H1 (cell line): ENCODE data around the gene TMEM255A.

Experiments
- CEBPB ChIP-seq: IDR thresholded peaks from 2 replicates; pipeline ENCODE4 v1.6.1; 2012; ENCODE audit warnings: low read depth, low read length
- EZH2 ChIP-seq: fragments of 200-600 bp; sonication (generic); IDR thresholded peaks from 2 replicates; pipeline ENCODE4 v1.7.1; 2012; ENCODE audit warnings: low read depth, mild to moderate bottlenecking, moderate library complexity, low read length, inconsistent platforms; ENCODE audit not compliant: severe bottlenecking
- RAD21 ChIP-seq, 2 experiments: IDR thresholded peaks in 1 of 2; conservative IDR thresholded peaks in 1 of 2; 2 replicates each; pipeline ENCODE4 v1.6.1; 2011; ENCODE audit warnings: low read depth in 2 of 2, low read length in 2 of 2, improper control_type of control experiment in 1 of 2, inconsistent platforms in 1 of 2, mild to moderate bottlenecking in 1 of 2, moderate library complexity in 1 of 2
- TF ChIP-seq, protein P1 (sequence below): IDR thresholded peaks from 2 replicates; pipeline ENCODE4 v1.6.1; 2011; ENCODE audit warnings: low read length, improper control_type of control experiment
- TF ChIP-seq, protein P2 (sequence below), 3 experiments: IDR thresholded peaks; 1 replicate in 2 of 3; 2 replicates in 1 of 3; pipeline versions ENCODE4 v1.5.1 to v1.6.1; 2011; ENCODE audit warnings: low read length in 3 of 3, mild to moderate bottlenecking in 3 of 3, inconsistent platforms in 2 of 3, low read depth in 1 of 3, moderate library complexity in 1 of 3; ENCODE audit not compliant: insufficient read depth in 1 of 3; ENCODE audit errors: control extremely low read depth in 1 of 3

DNA sequence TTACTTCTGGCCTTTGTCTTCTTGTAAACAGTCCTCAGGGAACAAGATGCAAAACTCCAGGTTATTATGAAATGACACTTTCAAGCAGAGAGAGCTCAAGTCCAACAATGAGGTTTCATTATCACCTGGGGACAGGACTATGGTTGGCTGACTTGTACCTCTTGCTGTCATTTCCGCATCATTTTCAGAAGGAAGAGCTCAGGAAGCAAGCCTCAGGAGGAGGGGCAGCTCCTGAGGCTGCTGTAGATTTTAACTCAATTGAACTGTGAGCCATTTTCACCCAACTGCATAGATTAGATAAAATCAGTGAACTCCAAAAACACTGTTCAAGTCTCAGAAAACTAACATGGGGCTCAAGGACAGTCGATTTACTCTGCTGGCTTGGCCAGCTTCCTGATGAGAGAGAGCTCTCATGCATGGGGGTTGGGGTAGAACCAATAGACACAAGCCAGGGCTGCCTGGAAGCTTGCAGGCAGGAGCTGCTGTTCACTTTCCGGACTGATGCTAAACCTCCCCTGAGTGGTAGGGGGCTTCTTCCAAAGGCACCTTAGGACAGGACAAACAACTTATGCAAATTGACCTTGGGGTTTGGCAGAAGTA, 23.6 kb downstream of the TMEM255A start:
- TF ChIP-seq CEBPB (no peak), EZH2 (no peak), RAD21 (IDR thresholded peaks at IDR 0.05 in 1 of 2, conservative IDR thresholded peaks at IDR 0.05 in 1 of 2; ENCODE audit: low read depth in 2 of 2, low read length in 2 of 2) (no peak)
- TF ChIP-seq, protein P1, sequence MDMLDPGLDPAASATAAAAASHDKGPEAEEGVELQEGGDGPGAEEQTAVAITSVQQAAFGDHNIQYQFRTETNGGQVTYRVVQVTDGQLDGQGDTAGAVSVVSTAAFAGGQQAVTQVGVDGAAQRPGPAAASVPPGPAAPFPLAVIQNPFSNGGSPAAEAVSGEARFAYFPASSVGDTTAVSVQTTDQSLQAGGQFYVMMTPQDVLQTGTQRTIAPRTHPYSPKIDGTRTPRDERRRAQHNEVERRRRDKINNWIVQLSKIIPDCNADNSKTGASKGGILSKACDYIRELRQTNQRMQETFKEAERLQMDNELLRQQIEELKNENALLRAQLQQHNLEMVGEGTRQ, result no peak
- TF ChIP-seq, protein P2, sequence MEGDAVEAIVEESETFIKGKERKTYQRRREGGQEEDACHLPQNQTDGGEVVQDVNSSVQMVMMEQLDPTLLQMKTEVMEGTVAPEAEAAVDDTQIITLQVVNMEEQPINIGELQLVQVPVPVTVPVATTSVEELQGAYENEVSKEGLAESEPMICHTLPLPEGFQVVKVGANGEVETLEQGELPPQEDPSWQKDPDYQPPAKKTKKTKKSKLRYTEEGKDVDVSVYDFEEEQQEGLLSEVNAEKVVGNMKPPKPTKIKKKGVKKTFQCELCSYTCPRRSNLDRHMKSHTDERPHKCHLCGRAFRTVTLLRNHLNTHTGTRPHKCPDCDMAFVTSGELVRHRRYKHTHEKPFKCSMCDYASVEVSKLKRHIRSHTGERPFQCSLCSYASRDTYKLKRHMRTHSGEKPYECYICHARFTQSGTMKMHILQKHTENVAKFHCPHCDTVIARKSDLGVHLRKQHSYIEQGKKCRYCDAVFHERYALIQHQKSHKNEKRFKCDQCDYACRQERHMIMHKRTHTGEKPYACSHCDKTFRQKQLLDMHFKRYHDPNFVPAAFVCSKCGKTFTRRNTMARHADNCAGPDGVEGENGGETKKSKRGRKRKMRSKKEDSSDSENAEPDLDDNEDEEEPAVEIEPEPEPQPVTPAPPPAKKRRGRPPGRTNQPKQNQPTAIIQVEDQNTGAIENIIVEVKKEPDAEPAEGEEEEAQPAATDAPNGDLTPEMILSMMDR (IDR thresholded peaks at IDR 0.05; ENCODE audit: control extremely low read depth in 1 of 3, insufficient read depth in 1 of 3, low read depth in 1 of 3, low read length in 3 of 3), result no peak
